Stimulated activated CD8-positive, alpha-beta memory T cell treated with anti-CD3 and anti-CD28 coated beads, Interleukin-15, amount 100 ng/mL, for 4 hours (primary cell): ENCODE measurements around the gene SLC9A4.

ENCODE experiments used
- DNase-seq, 2 donors: peaks; one replicate each; pipeline ENCODE4 v3.0.0-alpha.2; 2020; ENCODE audit warnings: low read depth in 2 of 2

SLC9A4 gene

DNA sequence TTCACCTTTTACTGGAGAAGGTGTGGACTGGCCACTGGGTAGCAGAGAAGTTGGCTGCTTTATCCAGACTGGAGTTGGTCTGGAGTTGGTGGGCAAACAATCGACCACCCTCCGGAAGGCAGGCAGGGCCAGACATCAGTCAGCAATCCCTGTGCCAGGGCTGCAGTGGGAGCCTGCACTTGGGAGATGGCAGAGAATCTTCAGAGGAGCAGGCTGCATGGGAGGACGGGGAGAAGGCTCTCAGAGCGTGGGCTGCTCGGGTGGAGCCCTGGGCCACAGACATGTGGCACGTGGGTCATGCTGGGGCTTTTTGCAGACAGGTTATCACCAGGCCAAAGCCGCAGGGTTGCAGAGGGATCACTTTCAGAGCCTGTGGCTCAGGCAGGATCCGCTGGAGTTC, 29.6 kb downstream of the SLC9A4 start:
- DNase-seq, result no peak

DNA sequence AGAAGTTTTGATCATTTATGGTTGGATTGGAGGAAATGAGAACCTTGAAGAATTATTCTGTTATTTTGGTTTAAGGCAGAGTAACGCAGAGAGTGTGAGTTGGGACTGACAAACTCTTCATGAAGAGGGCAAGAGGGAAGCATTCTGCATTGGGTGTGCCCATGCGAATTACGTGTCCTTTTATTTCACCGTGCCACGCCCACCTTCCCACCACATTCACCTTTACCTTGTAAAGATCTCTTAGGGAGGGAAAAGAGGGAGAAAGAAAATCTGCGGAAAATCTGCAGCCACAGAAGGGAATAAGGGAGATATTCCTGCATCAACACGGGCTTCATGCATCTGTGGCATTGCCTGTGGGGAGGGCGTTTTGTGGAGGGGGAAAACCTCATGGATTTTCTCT, 31.8 kb downstream of the SLC9A4 start:
- no peak for DNase-seq

DNA sequence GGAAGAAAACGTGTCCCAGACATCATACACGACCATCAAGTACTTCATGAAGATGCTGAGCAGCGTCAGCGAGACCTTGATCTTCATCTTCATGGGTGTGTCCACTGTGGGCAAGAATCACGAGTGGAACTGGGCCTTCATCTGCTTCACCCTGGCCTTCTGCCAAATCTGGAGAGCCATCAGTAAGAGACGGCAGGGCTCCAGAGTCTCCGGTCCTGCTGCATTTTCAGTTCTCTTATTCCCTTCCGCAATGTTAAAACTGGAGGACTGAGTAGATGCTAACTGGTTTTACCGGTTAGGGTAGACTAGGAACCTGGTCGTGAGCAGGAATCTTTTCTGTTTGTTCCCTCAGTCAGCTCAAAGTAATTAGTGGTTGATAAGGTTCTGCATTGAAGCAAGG, 32.3 kb downstream of the SLC9A4 start:
- no peak for DNase-seq

DNA sequence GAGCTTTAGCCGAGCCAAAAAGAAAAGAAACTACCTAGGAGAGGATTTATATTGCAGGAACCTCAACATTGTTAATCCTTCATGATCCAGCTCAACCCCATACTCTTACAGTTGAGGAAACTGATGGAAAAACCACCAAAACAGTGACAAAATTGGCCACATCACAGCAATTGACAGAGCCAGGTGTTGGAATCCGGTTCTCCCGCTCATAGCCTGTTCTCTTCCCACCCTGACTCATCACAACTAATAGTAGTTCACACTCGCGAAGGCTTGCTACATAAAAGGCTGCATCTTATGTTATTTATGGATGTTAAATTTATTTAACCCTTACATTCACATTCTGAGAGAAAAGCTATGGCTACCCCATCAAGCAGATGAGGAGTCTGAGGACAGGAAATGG, 33.7 kb downstream of the SLC9A4 start:
- no peak for DNase-seq

DNA sequence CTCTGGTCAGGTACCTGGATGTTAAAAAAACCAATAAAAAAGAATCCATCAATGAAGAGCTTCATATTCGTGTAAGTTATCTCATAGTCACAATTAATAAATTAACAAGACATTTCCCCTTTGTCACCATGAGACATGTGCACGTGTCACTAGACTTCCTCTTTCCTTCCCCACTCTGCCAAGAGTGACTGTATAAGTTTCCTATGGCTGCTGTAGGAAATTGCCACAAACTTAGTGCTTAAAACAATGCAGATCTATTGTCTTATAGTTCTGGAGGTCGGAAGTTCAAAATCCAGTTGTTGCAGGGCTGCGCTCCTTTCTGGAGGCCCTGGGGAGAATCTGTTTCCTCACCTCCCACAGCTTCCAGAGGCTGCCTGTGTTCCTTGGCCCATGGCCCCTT, 35.8 kb downstream of the SLC9A4 start:
- no peak for DNase-seq

DNA sequence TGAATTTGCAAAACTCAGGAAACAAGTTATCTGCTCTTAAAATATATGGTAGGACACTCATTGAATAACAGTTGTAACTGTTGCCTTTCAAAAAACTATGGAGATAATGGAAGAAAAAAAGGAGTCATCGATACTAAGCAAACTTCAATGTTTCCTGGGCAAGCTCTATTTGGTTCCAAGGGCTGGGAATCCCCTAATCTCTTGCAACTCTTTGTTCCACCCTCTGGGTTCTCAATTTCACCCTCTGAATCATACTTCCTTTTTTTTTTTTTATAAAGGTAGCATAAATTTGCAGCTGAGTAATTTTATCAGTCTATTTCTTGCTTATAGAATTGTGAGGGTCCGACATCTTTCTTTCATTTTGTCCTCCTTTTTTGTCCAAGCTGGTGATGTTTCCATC, 36.7 kb downstream of the SLC9A4 start:
- no peak for DNase-seq

DNA sequence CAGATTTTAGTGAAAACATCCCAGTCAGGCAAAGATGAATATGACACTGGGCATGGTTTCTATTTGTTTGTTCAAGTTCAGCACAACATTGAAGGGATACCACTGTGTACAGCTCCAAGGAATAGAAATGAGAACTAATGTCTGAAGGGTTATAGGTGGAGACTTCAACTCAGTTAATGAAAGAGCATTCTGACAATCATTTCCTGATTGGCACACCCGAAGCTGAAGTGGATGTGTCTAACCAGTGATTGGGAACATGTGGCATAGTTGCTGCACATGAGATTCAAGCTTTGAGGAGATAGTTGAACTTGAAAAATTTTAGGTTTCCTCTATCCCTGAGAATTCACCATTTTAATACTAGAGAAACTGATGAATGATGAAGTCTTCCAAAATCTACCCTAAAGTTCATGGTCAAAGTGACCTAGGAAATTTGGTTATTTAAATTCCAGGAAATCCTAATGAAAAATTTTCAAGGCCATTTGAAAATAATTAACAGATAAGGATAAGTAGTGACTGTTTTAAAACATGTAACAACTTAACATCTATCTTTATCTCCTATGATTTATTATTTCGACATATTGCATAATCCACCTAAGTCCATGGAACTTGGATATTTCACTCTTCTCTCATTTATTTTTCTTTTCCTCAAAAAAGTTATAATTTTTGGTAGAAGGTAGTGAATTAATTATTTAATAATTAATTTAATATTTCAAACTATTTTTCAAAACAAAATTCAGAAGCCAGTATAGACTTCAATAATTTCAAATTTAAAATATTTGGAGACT, 38.0 kb downstream of the SLC9A4 start:
- DNase-seq, result no peak

DNA sequence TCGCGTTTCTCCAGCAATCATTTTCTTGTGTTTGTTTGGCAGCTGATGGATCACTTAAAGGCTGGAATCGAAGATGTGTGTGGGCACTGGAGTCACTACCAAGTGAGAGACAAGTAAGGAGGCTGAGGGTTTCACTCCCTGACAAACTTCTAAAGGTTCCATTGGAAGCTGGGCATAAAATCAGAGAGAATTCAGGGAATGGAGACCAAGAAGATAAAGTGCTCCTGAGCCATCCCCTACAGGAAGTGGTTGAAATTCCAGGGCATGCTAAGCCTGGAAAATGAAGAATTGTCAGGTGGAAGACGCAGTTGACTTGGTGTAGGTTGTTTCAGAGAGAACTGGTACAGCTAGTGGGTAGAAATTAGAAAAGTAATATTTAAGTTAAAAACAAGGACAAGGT, 39.1 kb downstream of the SLC9A4 start:
- no peak for DNase-seq

DNA sequence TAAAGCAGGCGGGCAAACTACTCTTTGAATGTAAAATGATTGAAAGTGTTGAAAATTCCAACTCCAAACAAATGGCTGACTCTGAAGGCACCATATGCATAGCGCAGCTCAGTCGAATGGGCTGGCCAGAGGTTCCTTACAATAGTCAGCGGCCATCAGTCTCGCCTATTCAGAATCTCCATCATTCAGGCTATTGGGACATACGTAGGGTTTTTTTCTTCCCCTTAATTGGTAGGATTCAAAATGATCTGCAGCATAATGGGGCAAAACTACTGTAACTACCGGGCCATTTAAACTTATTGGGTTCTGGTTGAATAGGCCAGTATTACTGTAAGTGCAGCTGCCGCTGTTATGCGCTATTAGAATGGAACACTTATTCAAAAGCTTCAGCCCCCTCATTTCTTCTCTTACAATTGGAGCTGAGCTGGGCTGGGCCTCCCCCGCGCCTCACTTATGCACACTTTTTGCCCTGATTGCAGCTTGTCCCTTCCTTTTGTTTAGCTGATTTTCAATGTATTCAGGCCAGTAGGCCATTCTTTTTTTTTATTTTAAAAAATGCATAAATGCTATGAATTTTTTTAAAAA, 40.4 kb downstream of the SLC9A4 start:
- DNase-seq, result no peak

DNA sequence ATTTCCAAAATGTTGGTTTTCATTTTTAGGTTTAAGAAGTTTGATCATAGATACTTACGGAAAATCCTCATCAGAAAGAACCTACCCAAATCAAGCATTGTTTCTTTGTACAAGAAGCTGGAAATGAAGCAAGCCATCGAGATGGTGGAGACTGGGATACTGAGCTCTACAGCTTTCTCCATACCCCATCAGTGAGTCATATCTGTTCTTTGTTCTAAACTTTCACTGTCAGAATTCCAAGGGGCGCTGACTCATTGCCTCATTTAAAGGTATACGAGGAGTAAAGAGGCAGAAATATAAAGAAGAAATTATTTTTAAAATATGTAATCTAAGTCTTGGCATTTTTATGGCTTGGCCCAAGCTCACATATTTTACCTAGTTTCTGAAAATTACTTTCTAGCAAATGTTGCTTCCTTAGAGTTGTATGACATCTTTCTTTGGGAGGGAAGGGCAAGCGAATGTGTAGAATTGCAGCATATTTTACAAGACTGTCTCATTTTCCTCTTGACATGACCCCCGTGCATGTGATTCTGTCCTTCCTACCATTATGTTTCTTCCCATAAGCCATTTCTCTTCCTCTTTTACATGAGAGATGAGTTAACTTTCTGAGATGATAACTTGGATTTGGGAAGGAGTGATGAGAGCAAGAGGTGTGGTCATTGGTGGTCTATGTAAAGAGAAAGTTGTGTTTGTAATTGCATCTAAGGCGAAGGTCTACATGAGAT, 41.2 kb downstream of the SLC9A4 start:
- no peak for DNase-seq

DNA sequence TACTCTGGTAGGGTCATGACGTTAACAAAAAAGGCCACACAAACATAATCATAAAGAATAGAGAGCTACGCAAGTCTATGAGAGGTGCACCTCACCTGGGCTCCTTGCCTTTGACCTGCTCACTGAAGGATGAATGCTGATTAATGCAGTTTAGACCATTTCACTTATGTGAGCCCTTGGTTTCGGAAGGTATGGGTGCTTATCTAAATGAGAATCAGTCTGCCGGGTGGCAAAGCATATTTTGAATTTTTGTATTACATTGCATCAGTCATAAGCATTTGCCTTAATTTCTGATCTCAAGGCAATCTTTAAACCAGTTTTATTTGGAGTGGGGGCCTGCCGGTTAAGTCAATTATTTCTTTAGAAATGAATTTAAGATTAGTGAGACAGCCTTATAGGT, 42.8 kb downstream of the SLC9A4 start:
- no peak for DNase-seq

DNA sequence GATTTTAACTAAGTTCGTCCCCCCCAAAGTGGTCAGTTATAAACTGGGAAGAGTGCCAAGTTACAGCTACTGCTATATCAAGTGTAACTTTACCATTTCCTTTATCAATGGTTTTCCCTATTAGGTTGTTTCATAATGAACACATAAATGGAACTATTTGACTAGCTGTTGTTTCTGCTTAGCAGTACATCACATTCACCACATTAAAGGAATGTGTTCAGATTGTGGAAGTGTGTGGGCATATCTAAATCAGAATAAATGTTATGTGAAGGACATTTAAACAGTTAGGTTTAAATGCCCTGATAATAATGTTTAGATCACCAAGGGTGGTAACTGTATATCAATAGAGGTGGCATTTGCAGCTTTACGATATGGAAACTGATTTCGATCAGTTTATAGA, 45.1 kb downstream of the SLC9A4 start:
- no peak for DNase-seq

DNA sequence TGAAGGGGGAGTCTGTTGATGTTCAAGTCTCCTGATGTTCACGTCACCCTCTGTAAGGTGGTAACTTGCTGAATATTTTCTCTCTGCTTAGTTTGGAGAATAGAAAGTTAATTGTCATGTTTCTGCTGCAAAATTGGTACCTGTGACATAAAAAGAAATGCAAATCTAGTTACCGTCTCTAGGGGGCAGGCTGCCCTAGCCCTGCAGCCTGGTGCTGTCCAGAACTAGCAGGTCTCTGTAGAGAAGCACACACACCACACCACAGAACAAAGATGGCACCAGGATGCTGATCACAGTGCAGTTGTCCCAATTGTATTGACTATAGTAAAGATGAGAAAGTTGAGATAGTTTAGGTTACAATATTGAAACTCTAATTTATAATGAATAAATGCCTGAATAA, 47.0 kb downstream of the SLC9A4 start:
- no peak for DNase-seq

DNA sequence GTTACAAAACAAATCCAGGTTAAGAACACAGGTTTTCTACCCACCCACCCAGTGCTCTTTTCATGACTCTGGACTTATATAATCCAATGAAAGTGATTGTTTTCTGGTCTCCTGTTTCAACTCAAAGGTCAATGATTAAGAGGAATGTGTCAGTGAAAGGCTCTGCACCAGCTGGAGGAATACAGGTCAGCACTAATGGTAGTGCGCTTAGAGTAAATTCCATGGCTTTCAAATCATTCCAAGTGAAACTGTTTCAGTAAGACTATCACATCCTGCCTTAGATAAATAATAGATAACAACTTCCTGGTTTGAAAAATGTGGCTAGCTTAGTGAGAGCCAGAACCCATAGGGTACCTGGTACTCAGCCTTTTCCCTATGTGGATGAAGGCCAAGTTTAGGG, 47.8 kb downstream of the SLC9A4 start:
- no peak for DNase-seq

DNA sequence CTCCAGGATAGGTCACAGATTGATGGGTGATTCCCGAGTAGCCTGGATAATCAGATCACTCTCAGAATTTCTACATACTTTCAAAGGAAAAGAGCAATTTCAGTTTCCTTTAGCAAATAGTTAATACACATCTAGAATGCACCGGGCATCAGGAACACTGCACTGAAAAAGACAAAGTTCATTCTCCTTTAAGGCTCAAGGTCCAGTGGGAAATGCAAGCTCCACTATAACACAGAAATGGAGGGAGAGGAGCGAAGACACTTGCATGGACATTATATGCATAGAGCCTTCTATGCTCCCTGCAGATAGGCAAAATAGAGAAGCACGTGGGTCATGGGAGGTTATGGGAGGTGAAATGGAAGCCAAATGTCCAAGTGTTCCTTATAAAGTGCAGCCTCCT, 49.1 kb downstream of the SLC9A4 start:
- DNase-seq, result no peak

DNA sequence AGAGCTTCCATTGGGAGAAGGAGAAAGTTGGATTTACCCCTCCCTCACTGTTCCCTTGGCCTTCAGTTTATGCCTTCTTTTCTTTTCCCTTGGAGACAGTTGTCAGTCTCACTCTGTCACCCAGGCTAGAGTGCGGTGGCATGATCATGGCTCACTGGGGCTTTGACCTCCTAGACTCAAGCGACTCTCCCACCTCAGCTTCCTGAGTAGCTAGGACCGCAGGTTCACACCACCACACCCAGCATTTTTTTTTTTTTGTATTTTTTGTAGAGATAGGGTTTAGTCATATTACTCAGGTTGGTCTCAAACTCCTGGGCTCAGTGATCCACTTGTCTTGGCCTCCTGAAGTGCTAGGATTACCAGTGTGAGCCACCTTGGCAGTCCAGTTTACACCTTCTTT, 49.9 kb downstream of the SLC9A4 start:
- no peak for DNase-seq

DNA sequence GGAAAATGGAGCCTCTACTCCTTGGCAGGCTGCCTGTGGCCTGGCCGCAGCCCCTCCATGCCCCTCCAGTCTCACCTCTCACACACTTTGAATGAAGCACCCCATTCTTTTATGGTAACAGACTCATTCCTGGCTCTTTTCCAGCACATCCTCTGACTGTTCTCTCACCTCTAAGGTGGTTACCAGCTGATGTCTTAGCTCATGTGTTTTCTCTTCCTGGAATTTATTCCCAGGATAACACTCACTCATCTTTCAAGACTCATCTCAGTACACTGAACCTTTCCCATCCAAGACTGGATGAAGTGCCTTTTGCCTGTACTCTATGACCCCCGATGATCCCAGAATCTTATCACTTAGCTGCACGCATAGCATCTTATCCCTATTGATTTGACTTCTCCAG, 50.6 kb downstream of the SLC9A4 start:
- no peak for DNase-seq

DNA sequence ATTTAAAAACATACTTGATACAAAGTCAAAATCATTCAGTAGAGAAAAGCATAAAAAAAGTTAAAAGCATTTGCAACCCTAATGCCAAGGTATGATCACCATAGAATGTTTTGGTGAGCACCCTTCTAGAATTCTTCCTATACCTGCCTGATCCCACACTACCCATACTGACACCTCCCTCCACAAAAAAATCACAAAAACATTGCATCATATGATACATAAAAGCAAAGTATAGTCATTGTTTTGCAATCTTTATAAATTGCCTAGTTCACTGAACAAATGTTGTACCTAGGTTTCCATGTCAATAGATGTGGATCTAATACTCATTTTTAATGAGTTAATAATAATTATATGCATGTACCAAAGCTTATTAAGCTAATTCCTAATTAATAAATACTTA, 54.1 kb downstream of the SLC9A4 start:
- DNase-seq, result no peak

DNA sequence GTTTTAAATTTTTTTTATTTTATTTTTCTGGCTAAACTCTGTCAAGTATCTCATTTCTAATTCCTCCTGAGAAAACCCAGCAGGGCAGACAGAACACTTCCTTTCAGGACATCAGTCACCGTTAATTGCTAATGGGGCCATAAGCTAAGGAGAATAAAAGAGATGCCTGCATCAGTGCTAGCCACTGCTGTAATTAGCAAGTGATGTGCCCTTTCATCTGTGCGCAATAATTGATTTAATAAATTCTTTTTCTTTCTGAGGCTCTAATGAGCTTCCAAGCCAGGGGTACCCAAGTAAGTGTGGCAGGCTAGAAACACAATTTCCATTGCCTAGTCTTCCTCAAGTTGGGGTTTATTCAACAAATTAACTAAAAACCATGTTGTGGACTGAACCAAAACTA, 65.5 kb downstream of the SLC9A4 start:
- no peak for DNase-seq

DNA sequence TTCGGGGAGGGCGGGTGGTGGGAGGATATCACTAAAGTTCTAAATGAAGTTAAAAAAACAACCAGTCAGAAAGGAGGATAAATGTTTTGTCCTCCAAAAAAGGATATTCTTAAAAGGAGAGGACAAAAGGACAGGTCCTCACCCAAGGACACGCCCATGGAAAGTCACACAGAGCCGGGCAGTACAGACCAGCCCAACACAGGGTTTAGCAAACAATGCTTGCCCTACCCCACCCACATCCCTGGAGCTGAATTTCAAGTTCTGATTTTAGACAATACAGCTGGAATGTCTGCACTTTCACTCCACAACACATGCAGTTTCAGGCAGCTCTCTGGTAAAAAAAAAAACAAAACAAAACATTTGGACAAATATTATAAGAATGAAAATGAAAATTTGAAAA, 67.9 kb downstream of the SLC9A4 start:
- no peak for DNase-seq

DNA sequence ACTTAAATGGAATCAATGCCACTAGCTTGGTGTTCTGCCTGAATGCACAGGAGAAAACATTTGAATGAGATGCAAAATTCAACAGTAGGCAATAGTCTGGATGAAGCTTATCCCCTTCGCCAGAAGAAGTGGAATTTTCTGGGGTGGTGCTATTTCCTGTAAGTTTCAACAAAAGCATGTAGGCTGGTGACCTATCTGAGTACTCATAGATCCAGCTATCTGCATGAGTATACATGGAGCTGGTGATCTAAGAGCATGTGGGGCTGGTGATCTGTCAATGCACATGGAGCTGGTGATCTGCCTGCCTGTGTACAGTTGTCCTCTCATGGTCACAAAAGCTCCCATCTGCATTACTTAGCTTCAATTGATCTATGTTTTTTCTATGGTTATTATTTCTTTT, 71.2 kb downstream of the SLC9A4 start:
- no peak for DNase-seq

DNA sequence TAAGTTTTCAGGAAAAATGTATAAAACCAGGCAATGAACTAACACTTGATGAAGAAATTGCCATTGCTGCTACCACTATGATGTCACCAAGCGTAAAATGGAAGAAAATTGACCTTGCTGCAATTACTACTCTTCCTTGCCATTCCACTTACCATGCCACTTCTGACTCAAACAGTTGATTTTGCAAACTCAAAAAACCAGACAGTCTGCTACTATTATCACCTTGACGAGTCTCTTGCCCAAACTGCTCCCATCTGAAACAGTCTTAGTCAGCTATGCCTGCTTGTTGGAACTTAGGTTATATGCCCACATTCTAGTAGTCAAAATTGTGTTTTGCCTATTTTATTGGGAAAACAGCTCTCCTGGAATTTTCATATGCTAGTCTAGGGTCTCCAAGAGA, 74.4 kb downstream of the SLC9A4 start:
- DNase-seq, result no peak

DNA sequence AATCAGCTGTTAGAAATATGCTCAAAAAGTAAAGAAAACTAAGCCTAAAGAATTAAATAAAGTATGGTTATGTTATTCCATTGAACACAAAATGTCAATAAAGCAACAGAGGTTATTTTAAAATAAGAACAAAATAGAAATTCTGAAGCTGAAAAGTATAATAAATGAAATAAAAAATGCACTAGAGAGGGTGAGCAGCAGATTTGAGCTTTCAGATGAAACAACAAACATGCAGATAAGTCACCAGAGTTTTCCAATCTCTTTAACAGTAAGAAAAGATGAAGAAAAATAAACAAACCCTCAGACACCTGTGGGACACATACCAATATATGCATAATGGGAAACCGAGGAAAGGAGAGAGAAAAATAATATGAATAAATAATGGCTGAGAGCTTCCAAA, 76.0 kb downstream of the SLC9A4 start:
- DNase-seq, result no peak
